ENCODE data around the gene TNKS2. TPM values are rescaled to one million over a fixed set of nuclear protein-coding genes. Genes with fewer than 3 reads are reported as not detected.

TNKS2 gene
- total and polyA plus RNA-seq, 7 donors, result 6.3 to 49.5 (median 29.8) TPM

GRCh38 chr10:91879515-91880170 is 81.4 kb downstream of the TNKS2 start:
- H3K27me3 ChIP-seq (ENCODE audit: insufficient read depth in 3 of 3, low read length in 2 of 3), result no peaks in the 10 kb centered on the region
- DNase-seq (no peak), ATAC-seq (no peak)
- H3K9me3 ChIP-seq, result no peaks in the 10 kb centered on the region
- no peak overlapping the region for H3K4me3 ChIP-seq
- H3K36me3 ChIP-seq (ENCODE audit: insufficient read depth in 1 of 2, low read depth in 1 of 2), result no peaks in the 10 kb centered on the region
- no peak for TF ChIP-seq CTCF (IDR thresholded peaks at IDR 0.05)
- 16 to 20% (median 20%) methylated on average over 7 of the region's 7 CpGs for WGBS, 3 donors
- peaks cover 6% of the 10 kb centered on the region for H3K4me1 ChIP-seq
- intact Hi-C loops (cut with DNase I), result no loop called here
- no peak overlapping the region for H3K27ac ChIP-seq

- H3K4me1 ChIP-seq, result peaks cover 6% of the 10 kb centered on the region
- no peaks in the 10 kb centered on the region for H3K27me3 ChIP-seq (ENCODE audit: insufficient read depth in 3 of 3, low read length in 2 of 3)
- H3K27ac ChIP-seq, result no peak overlapping the region
- no peak overlapping the region for H3K4me3 ChIP-seq
- intact Hi-C loops (cut with DNase I), result no loop called here
- no peaks in the 10 kb centered on the region for H3K36me3 ChIP-seq (ENCODE audit: insufficient read depth in 1 of 2, low read depth in 1 of 2)
- no peaks in the 10 kb centered on the region for H3K9me3 ChIP-seq
- ATAC-seq (no peak), DNase-seq (no peak)
- 27 to 33% (median 29%) methylated on average over 3 of the region's 3 CpGs for WGBS, 3 donors
- TF ChIP-seq CTCF (IDR thresholded peaks at IDR 0.05), result no peak
These were observed 82.1 kb downstream of the TNKS2 start for GRCh38 chr10:91880310-91880709.

- intact Hi-C loops (cut with DNase I), result no loop called here
- no peaks in the 10 kb centered on the region for H3K36me3 ChIP-seq (ENCODE audit: insufficient read depth in 1 of 2, low read depth in 1 of 2)
- H3K4me3 ChIP-seq, result peak overlapping the region; percentile 51
- whole genome bisulfite sequencing, 3 donors, result 10 to 24% (median 17%) methylated on average over 20 of the region's 20 CpGs
- peak in 1 of 2 donors; percentile 49 for DNase-seq
- ATAC-seq, result peak; percentile 45 to 84 (median 82)
- H3K9me3 ChIP-seq, result no peaks in the 10 kb centered on the region
- H3K27me3 ChIP-seq (ENCODE audit: insufficient read depth in 3 of 3, low read length in 2 of 3), result no peaks in the 10 kb centered on the region
- no peak for TF ChIP-seq CTCF (IDR thresholded peaks at IDR 0.05)
- peak overlapping the region; percentile 46 for H3K27ac ChIP-seq
- H3K4me1 ChIP-seq, result peaks cover 12% of the 10 kb centered on the region
These were observed 85.6 kb downstream of the TNKS2 start for GRCh38 chr10:91883549-91884444.

- H3K27me3 ChIP-seq (ENCODE audit: insufficient read depth in 3 of 3, low read length in 2 of 3), result no peaks in the 10 kb centered on the region
- H3K4me1 ChIP-seq, result peaks cover 12% of the 10 kb centered on the region
- no peaks in the 10 kb centered on the region for H3K9me3 ChIP-seq
- no peaks in the 10 kb centered on the region for H3K36me3 ChIP-seq (ENCODE audit: insufficient read depth in 1 of 2, low read depth in 1 of 2)
- no peak overlapping the region for H3K4me3 ChIP-seq
- no peak for DNase-seq
- 67 to 81% (median 76%) methylated on average over 1 of the region's 1 CpG for WGBS, 3 donors
- ATAC-seq, result no peak
- TF ChIP-seq CTCF (IDR thresholded peaks at IDR 0.05), result no peak
- peak overlapping the region; percentile 46 for H3K27ac ChIP-seq
- intact Hi-C loops (cut with DNase I), result no loop called here
These were observed 86.3 kb downstream of the TNKS2 start for GRCh38 chr10:91884536-91884935.
